GM19099 (cell line): ENCODE data around the gene SLC27A6.

Experiments
- POLR2A ChIP-seq: IDR thresholded peaks from 3 replicates; pipeline ENCODE4 v1.6.1; 2011; ENCODE audit warnings: low read depth; ENCODE audit not compliant: insufficient read length; ENCODE audit errors: extremely low read depth

SLC27A6 gene

DNA sequence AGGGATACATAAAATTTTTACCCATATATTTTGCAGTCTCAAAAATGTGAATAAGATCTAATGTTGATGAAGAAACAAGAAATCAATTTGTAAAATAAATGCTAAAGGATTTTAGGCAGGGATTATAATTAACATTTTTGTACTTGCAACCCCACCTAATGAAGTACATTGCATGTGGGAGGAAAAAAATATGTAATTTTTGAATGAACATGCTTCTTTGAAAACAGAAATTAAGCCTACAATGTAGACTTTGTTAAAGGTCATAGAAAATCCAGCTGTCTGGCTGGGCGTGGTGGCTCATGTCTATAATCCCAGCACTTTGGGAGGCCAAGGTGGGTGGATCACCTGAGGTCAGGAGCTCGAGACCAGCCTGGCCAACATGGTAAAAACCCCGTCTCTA is 15.6 kb downstream of the SLC27A6 start:
- no peak for TF ChIP-seq POLR2A

DNA sequence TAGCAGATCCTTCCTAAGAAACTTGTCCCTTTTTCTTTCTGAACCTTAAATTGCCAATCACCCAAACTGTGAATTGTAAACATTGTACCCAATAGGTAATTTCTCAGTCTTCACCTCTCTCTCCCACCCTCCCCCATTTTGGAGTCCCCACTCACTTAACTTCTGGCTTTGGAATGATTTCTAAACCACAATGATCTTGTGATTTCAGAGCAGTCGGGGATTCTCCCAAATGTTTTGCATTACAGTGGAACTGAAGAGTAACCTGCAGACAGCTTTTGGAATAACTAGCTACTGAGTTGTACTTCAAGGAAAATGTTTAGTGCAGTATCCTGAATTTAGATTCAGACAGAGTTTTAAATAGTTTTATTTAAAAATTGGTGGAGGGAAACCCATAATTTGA is 19.2 kb downstream of the SLC27A6 start:
- no peak for TF ChIP-seq POLR2A

DNA sequence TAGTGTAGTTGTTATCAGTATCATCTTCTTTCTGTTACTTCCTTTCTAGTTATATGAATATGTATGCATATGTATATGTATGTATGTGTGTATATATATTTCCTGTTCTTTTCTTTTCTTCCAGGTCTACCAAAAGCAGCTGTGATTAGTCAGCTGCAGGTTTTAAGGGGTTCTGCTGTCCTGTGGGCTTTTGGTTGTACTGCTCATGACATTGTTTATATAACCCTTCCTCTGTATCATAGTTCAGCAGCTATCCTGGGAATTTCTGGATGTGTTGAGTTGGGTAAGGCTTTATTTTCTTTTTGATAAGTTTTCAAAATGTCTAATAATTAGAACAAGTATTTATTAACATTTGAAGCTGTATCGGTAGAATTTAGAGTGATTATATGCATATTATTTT is 23.2 kb downstream of the SLC27A6 start:
- TF ChIP-seq POLR2A: no peak

DNA sequence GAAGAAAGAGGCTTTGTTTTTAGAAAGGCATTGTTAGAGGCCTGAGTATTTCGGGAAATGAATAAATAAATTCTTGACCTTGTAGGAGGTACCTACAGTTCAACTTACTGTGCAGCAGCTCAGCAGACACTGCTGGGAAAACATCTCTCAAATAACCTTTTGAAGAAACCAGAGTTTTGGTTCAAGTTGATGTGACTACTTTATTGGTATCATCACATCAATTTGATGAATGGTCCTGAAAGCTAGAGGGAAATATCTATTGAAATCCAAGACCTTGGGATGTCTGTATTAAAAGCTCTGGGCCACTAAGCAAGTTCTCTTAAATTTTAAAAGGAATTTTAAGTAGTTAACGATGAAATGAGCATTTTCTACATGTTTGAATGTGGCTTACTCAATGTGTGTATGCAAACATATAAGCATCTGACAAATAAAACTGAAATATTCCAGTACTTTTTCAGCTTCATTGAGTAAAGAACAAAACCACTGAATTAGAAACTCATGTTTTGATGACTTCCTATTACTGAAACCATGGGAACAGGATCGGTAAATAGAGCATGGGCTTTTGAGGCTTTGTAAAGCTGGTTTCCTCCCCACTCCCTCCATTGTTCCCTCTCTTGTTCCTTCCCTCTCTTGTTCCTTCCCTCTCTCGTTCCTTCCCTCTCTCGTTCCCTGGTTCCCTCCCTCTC is 36.7 kb downstream of the SLC27A6 start:
- TF ChIP-seq POLR2A: no peak

DNA sequence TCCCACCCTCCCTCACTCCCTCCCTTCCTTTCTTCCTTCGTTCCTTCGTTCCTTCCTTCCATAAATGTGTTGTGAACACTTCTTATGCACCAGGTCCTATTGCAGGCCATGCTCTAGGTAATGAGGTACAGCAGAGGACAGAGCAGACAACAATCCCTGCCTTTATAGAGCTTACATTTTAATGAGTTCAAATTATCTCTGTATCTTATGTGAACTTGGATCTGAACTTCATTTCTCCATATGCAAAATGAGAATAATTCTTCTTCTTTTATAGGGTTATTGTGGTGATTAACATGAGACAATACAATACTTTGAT is 37.2 kb downstream of the SLC27A6 start:
- TF ChIP-seq POLR2A: no peak

DNA sequence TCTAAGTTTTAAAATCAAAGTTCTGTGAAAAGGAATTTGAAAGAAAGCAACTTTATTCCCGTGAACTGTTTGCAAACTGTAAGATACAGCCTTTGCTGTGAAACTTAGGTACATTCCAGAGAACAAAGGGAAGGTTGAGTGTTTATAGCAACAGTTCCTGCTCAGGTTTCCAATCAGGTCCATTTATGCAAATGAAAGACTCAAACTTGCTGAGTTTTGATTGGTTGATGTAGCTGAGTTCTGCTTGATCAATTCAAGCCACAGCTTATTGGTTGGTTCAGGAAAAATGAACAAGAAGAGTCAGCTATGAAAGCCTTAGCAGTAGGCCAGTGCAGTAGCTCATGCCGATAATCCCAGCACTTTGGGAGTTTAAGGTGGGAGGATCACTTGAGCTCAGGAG is 37.9 kb downstream of the SLC27A6 start:
- no peak for TF ChIP-seq POLR2A

DNA sequence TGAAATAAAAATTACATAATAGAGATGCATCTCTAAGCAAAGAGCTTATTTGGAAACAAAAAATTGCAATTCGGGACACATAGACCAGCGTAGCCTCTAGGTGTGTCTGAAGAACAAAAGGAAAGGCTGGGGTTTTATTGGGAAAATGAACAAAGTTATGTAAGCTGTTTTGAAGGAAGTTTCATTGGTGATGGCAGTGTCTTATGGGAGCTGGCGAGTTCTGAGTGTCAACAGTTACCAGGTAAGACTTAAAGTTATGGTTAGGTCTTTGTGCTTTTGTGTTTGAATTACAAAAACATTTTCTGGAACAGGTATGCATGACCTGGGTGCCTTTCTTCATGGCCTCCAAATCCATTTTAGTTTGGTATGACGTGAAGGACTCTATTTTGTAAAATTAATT is 48.9 kb downstream of the SLC27A6 start:
- no peak for TF ChIP-seq POLR2A

DNA sequence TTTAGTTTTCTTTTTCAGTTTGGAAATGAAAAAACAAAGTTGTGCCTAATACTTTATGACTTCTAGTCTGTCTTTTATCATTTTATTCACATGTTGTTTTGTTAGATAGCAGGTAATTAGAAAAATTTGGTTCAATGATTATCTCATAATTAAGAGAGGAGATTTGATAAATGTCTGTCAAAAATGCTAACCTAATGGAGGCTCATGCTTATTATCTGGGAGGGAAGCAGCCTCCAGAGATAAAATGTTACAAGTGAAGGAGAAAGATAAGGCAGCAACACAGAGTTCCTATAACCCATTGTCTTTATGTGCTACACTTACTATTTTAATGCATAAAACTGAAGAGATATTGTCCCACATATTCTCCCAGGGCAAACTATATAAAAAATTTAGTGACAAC is 53.5 kb downstream of the SLC27A6 start:
- no peak for TF ChIP-seq POLR2A

DNA sequence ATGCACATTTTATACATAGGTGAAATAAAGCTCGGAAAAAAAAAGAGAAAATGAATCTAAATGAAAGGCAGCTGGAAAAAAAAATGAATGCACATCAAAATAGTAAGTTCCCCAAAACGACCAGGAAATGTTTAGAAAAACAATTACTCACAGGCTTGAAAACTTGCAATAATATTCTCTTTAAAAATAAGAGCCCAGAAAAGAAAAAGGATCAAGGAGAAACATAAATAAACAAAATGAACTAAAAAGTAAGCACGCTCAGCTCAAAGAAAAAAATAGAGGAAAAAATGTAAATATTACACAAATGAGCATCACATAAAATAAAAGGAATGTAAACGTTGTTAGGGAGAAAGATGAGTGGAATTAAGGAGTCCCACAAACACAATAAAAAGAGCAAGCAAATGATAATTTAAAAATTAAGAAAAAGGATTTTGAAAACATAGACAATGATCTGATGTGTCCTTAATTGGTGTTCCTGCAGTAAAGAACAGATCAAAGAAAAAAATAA is 54.2 kb downstream of the SLC27A6 start:
- TF ChIP-seq POLR2A: no peak

DNA sequence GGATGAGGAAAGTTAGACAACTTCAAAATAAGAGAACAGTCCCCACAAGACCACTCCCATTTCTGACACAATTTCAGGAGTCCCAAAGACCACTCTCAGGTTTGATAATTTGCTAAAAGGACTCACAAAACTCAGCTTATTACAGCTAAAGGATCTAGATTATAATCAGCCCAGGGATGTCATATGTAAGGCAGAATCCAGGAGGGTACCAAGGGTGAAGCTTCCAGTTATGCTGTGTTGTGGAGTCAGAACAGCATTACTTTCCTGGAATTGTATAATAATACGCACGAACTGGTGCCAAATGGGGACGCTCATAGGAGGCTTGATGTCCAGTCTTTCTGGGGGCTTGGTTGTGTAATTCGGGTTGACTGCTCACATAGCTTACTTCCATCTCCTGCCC is 55.4 kb downstream of the SLC27A6 start:
- TF ChIP-seq POLR2A: no peak

DNA sequence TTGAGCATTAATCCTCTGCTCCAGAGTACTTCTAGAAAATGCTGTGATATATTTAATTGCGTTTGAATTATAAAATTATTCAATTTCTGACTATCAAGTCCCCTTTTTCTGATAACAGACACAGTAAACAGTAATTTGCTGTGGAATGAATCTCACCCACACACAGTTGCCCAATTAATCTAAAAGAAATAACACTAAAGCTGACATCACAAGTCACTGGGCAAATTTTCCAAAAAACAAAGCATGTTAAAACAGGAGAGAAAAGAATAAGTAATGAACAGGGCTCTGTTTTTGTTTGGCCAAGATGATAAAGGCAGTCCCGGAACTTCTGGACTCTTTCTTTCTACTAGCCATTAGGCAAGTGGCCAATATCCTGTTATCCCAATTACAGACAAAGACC is 56.5 kb downstream of the SLC27A6 start:
- no peak for TF ChIP-seq POLR2A

DNA sequence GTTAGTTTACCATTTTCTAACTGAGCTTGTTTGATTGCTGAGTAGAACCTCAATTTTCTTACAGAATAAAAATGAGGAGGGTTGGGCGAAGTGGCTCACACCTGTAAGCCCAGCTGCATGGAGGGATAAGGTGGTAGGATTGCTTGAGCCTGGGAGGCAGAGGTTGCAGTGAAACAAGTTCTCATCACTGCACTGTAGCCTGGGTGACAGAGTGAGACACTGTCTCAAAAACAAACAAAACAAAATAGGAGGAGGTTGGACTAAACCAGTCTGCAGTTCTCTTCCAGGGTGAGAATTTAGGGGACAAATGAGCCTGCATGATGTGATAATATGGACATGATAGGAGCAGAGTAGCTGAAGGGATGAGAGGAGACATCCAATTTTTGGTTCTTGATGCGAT is 57.3 kb downstream of the SLC27A6 start:
- no peak for TF ChIP-seq POLR2A

DNA sequence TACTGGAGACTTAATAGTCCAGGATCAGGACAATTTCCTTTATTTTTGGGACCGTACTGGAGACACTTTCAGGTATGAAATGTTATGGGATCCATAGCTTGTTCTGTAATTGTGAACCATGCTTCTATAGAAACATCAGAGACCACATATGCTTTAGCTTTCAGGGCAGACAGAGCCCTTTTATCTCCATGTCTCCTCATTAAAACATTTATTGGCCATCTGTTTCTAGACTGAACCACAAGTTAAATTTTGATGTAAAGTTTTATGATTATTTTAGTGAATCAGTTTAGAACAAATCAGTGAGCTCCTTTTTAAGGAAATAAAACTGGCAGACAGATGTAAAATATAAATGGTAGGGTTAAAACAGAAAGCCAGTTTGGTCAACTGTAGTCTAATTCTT is 62.0 kb downstream of the SLC27A6 start:
- TF ChIP-seq POLR2A: no peak

DNA sequence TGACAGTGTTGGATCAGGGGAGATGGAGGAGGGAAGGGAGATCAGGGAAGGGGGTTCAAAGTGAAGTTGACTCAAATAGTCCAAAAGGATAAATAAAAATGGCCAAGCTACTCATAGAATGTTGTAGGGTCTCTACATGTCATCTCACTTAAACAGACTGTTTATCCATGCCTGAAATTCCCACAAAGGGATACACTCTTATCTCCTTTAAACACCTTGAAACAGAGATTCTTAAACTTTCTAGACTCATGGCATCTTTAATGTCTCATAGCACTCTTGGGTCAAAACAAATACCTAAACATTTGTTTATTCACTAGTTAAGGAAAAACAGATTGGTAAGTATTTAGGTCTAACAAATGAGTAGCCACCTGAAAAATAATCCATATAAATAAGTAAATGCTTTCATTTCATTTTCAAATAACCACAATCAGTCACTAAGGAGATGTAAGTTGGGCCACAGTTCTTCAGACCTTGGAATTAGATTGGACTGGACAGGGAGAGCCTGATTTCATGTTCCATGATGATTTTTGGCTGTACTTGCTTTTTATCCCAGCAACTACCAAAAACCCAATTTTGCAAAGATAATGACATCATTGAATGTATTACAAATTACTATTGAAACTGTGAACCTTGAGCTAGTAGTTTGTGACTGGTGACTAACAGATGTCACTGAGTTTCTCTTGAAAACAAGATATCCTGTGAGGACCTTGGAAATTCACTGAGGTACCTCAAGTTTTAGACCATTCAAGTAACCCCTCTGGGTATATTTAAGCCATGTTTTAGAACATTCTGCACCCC is 66.8 kb downstream of the SLC27A6 start:
- TF ChIP-seq POLR2A: no peak

DNA sequence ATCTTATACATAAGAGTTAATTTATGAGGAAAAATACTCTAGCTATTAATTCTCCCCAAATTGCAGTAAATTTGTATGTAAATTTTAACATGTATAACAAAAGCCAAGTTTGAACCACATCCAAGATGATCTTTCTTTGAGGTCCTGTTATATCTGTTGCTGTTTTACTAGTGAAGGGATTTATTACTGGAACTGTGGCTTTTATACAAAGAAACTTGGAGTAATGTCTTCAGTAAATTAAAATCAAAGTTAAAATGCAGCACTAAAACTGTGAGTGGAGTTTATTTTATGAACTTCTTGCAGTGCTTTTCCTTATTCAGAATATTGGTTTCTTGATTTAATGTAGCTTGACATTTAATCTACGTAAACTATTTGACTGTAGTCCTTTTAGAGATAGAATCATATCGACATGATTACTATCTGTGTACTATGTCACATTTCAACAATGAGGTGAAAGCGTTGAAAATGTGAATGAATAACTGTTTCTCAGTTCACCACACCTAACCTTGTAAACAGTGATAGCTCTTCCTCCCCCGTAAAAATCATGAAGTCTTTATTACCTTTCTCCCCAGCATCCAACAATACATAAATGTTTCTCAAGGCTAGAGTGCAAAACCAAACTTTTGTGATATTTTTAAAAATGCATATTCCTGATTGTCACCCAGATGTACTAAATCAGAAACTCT is 76.1 kb downstream of the SLC27A6 start:
- TF ChIP-seq POLR2A: no peak

DNA sequence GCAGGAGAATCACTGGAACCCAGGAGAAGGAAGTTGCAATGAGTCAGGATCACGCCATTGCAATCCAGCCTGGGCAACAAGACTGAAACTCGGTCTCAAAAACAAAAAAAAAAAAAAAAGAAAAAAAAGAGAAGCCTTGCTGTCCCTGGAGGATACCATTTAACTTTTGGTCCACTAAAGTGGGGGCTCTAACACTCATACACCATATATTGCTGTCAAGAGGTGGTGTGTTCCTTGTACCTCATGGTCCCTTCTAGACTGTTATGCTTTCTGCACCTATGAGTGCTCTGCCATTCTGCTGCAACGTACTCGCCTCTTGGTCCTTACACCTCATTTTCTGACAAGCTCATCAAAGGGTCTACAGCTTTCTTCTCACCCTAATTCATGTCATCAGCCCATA is 77.0 kb downstream of the SLC27A6 start:
- no peak for TF ChIP-seq POLR2A
